Measurements from ENCODE around the gene PGGT1B. TPM values are rescaled to one million over a fixed set of nuclear protein-coding genes. Genes with fewer than 3 reads are reported as not detected.

Gene PGGT1B
- total RNA-seq: 4.0 TPM

DNA sequence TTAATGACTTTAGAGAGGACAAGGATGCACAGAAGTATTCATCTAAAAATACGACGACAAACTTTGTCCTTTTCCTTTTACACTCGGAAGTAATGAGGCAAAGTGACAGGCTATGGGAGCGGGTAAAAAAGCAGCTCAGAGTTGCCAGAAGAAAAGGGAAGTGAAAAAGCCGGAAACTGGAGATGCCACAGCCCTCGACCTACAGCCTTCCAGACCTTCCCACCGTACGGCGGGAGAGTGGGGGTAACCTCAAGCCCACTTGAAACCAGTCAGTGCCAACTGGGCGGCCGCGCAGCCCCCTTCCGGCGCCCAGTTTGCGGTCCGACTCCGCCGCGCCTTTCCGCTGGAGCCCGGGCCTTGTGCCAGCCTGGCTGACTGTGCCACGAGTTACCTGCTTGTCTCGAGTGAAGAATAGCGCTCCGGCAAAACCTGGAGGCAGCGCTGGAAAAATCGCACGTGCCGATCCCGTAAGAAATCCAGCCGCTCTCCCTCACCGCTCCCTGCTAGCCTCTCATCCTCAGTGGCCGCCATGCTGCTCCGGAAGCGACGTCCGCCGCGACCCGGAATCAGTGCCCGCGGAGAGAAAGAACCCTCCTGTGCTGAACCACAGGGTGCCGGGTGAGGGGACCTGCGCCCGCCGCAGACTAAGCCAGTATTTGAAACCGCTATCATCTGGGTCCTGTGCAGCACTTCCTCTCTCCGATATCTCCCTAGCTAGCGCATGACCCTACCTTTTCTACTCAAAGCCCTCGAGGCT, at the start of gene PGGT1B:
Gene PGGT1B, minus strand, starts transcription at position 557 of the 757 bp plus-strand sequence. Its CDS starts 26 bp downstream, at position 531.
- H3K4me1 ChIP-seq: peaks cover 0 to 12% of the 10 kb centered on the region in 2 donors
- no peaks in the 10 kb centered on the region for H3K36me3 ChIP-seq
- peak; percentile 10 to 81 for DNase-seq (ENCODE audit: low spot score in 2 of 2)
- H3K9me3 ChIP-seq: no peaks in the 10 kb centered on the region
- intact Hi-C loops (cut with DNase I): no loop called here
- no peaks in the 10 kb centered on the region for H3K27me3 ChIP-seq
- peak within 1 kb of the TSS; percentile 76 to 95 for H3K4me3 ChIP-seq
- TF ChIP-seq, protein P1, sequence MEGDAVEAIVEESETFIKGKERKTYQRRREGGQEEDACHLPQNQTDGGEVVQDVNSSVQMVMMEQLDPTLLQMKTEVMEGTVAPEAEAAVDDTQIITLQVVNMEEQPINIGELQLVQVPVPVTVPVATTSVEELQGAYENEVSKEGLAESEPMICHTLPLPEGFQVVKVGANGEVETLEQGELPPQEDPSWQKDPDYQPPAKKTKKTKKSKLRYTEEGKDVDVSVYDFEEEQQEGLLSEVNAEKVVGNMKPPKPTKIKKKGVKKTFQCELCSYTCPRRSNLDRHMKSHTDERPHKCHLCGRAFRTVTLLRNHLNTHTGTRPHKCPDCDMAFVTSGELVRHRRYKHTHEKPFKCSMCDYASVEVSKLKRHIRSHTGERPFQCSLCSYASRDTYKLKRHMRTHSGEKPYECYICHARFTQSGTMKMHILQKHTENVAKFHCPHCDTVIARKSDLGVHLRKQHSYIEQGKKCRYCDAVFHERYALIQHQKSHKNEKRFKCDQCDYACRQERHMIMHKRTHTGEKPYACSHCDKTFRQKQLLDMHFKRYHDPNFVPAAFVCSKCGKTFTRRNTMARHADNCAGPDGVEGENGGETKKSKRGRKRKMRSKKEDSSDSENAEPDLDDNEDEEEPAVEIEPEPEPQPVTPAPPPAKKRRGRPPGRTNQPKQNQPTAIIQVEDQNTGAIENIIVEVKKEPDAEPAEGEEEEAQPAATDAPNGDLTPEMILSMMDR (IDR thresholded peaks at IDR 0.05): no peak
- H3K27ac ChIP-seq: peak within 1 kb of the TSS; percentile 74 to 85

DNA sequence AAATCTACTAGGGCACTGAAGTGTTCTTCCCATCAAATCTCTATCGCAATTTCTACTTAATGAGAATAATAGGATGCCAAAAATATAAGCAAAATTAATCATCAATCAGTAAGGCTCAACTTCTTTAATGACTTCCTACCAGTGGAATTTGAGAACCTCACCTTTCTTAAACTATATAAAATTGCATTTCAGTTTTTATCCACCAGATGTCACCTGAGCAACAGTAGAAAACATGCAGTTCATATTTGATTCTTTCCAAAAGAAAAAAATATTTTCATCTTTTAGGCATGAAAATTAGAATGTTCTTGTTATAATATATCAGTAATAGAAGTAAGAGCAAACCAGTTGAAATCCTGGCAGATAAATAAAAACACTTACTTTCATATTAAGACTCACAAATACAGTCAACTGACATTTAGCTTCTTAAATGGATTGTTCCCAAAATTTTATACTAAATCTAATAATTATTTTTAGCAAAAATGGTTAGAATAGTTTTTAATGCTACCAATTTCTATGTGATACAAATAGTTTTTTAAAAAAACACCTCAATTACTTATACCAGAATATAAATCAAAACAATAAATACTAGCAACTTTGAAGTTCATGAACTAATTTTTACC, 47.2 kb upstream of the PGGT1B start:
- DNase-seq (ENCODE audit: low spot score in 2 of 2): no peak
- no peak overlapping the region for H3K4me3 ChIP-seq
- intact Hi-C loops (cut with DNase I): loop anchor here (1.0 to 5.0 kb wide), 3 partner anchors 276 to 757 kb away; no protein-coding TSS in a partner anchor

DNA sequence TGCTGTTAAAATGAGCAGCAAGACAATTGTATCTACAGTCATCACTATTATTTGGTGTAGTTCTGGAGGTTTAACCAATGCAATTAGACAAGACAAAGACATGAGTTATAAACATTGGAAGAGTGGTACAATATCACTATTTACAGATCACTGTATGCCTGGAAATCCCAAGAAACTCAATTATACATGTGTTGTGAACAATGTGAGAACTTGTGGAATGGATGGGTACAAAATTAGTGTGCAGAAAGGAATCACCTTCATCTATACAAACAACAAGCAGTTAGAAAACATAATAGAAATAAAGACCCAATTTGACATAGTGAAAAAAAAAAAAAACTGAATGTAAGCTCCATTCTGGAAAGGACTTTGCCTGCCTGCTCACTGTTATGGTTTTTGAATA, 46.1 kb upstream of the PGGT1B start:
- Histone ChIP-seq H3K4me3 (no peak overlapping the region), H3K4me1 (no peaks in the 10 kb centered on the region), H3K9me3 (no peaks in the 10 kb centered on the region), H3K27me3 (no peaks in the 10 kb centered on the region), H3K27ac (no peak overlapping the region), H3K36me3 (no peaks in the 10 kb centered on the region)
- TF ChIP-seq, protein P1 (IDR thresholded peaks at IDR 0.05): no peak
- DNase-seq (ENCODE audit: low spot score in 2 of 2): no peak
- intact Hi-C loops (cut with DNase I): loop anchor here (1.0 to 2.0 kb wide), 2 partner anchors 277 to 758 kb away; no protein-coding TSS in a partner anchor

More for the DNA sequence above, 47.2 kb upstream of the PGGT1B start:
- H3K27ac ChIP-seq: no peak overlapping the region
- no peaks in the 10 kb centered on the region for H3K36me3 ChIP-seq
- no peaks in the 10 kb centered on the region for H3K9me3 ChIP-seq
- H3K27me3 ChIP-seq: no peaks in the 10 kb centered on the region
- TF ChIP-seq, protein P1 (IDR thresholded peaks at IDR 0.05): peak; percentile 44 to 68 (median 61)
- no peaks in the 10 kb centered on the region for H3K4me1 ChIP-seq

DNA sequence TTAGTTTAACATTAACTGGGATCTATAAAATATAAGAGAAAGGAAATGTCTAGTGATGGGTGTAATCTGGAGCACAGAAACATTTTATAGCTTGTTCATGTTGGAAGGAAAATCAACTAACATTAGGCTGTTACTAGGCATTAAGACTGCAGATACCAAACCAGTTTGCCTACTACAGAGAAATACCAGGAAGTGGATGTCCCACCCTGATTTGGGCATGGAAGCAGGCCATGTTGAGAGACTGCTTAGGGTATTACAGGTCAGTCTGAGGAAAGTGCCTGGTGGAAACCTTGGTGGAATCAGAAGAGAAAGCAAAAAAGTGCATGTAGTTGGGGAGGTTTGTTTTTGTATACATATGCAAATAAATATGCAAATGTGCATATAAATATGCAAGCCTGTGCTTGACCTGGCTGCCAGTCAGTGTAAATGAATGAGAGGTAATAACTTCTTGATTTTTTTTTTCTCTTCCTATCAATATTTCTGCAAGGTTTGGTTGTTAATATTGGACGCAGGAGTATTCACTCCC, 43.4 kb upstream of the PGGT1B start:
- H3K27ac ChIP-seq: no peak overlapping the region
- no peaks in the 10 kb centered on the region for H3K27me3 ChIP-seq
- DNase-seq (ENCODE audit: low spot score in 2 of 2): no peak
- no peaks in the 10 kb centered on the region for H3K9me3 ChIP-seq
- intact Hi-C loops (cut with DNase I): no loop called here
- H3K4me1 ChIP-seq: no peaks in the 10 kb centered on the region
- H3K4me3 ChIP-seq: no peak overlapping the region
- no peaks in the 10 kb centered on the region for H3K36me3 ChIP-seq
- TF ChIP-seq, protein P1 (IDR thresholded peaks at IDR 0.05): no peak

DNA sequence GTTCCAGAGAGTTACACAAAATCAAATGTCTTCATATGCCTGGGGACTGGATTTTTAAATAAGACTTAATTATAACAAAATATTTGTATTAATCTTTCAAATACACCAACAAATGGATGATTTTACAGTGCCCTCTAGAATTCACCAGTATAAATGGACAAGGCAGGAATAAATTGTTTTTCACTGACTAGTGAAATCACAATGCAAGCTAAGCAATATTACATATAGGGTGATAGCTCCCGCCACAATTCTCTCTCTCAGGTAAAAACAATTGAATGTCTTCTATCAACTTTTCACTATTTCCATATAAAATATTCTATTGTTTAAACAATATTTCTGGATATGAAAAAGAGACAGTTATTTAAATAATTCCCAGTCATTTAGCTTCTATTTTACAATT, 41.8 kb upstream of the PGGT1B start:
- no peaks in the 10 kb centered on the region for H3K27me3 ChIP-seq
- H3K27ac ChIP-seq: no peak overlapping the region
- H3K9me3 ChIP-seq: no peaks in the 10 kb centered on the region
- intact Hi-C loops (cut with DNase I): no loop called here
- no peaks in the 10 kb centered on the region for H3K36me3 ChIP-seq
- no peaks in the 10 kb centered on the region for H3K4me1 ChIP-seq
- DNase-seq (ENCODE audit: low spot score in 2 of 2): no peak
- H3K4me3 ChIP-seq: no peak overlapping the region
- TF ChIP-seq, protein P1 (IDR thresholded peaks at IDR 0.05): no peak

Data from ascending aorta (tissue), 2 donors.